NCI-H226 (cell line): ENCODE data around the gene MLLT3.

ENCODE experiments used
- DNase-seq: peaks from one replicate; pipeline ENCODE4 v3.0.0-alpha.2; 2015

MLLT3 gene

GRCh38 chr9:20369391-20369790 lies 252.9 kb downstream of the MLLT3 start:
- no peak for DNase-seq

DNA sequence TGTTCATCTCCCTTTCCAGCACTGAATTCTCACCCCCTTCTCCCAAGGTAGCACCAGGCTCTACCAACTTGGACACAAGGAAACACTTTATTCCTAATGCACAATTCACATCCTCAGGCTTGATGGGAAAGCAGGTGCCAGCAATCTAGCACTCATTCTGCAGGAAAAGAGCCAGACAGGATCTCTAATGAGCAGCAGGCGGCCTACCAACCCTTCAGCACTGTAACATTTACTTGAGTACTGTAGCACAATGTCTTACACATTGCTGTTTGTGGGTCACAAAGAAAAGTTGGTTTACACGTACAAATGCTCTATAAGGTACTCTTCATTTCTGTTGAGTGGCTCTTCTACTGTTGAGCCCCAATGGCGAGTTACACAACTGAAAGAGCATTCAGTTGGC lies 254.4 kb downstream of the MLLT3 start:
- DNase-seq, result no peak

GRCh38 chr9:20364959-20365358 lies 257.3 kb downstream of the MLLT3 start:
- DNase-seq, result no peak

GRCh38 chr9:20363233-20363632 lies 259.1 kb downstream of the MLLT3 start:
- no peak for DNase-seq

- DNase-seq, result no peak
These were observed 260.4 kb downstream of the MLLT3 start for GRCh38 chr9:20361656-20362570.

DNA sequence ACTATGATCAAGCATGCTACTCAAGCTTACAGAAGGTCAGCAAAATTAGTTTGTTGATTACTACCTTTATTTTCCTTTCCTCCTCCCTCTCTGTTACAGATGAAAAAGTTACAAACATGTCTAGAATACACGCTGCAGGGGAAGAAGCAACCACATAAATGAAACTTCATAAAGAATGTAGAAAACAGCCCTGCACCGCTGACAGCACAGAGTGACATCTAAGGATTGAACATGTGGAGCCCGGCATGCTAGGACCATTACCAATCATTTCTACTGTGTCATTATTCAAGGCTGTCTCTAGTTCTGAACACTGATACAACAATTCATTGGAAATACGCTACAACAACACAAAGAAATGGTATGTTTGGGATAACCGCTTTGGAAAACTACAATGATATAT lies 261.1 kb downstream of the MLLT3 start:
- DNase-seq, result no peak

- DNase-seq, result no peak
These were observed 264.1 kb downstream of the MLLT3 start for GRCh38 chr9:20358207-20358606.

- DNase-seq, result no peak
These were observed 265.3 kb downstream of the MLLT3 start for GRCh38 chr9:20357037-20357432.

DNA sequence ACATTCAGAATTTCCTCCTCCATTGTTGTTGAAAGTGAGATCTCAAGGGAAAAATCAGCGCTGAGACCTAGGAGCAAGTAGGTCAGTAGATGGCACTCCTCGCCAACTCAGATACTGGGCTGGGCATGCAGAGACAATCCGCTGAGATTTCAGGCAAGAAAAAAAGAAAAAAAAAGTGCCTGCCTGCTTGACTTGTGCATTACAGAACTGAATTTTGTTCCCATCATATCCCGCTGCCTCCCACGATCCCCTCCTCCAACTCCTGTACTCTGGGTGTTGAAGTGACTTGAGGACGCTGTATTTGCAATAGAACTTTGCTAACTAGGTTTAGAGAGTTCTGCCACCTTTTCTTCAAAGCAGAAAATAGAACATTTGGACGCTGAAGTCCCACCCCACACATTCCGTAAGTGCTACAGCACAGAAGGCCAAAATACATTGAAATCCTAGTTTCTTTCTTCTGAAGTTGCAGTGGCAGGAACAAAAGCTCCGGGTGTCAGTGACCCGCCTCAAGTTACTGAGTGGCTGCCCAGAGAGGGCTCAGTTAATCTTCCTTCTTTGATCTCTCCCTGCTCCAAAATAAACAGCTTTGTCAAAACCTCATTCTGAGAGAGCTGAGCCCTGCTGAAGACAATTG lies 265.8 kb downstream of the MLLT3 start:
- peak; percentile 37 for DNase-seq

DNA sequence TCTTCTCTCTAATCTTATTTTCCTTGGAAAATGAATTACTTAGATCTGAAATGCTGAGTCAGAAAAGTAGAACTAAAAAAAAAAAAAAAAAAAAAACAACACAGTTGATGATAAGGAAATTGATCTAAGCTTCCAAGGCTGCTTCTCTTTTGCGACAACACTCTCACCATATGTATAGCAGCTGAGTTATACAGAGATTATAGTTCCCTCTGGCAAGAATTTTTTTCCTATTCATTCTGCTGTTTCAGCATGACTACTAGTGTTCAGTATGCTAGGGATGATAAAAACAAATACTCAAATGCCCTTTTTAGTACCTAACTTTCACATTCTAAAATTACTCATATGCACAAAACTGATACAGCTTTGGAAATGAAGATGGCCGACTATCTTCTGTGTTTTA lies 267.3 kb downstream of the MLLT3 start:
- DNase-seq, result peak; percentile 49

DNA sequence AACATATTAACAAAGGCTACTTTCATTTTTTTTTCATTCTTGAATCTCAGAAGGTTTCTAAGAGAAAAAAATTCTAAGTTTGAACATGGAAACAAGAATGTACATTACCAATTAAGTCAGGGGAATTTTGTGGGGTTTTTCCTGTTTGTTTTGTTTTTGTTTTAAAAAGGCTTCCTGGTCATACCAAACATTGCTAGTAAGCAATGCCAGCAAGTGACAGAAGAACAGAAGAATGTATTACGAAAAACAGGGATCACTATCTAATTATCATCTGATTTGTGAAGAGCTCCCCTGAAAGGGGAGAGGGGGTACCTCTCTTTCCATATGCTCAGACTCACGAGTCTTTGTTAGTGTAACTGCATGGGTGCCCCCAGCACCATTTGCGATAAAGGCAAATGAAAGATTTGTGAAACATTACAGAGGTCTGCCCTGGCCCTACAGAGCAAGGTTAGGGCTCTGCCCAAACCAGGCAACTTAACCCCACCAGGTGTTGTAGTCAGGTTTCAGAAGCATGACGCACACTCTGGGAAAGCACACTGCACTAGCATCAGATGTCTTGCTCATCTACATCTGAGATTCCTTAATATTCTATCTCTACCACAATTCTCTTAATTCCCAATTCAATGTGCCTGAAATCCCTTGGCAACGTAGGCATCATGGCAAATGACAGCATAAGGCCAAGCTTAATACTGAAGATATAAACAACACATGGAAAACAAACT lies 268.2 kb downstream of the MLLT3 start:
- no peak for DNase-seq

DNA sequence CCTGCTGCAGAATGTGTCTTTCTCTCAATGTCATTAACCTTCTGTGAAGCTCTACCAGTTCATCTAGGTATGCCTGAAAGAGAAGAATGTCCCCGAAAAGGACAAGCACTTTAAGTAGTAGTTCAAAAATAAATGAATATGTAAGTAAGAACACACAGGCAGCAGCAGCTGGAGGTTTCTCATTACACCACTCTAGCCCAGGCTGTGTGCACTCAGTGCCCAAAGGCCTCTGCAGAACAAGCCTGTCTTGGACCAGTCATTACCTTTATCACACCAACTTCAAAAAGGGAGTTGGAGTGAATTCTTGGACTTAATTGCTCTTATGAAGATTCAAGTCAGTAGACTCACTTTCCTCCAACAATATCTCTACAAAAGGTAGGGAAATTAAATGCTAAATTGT lies 268.8 kb downstream of the MLLT3 start:
- no peak for DNase-seq

GRCh38 chr9:20352591-20352990 lies 269.7 kb downstream of the MLLT3 start:
- no peak for DNase-seq

GRCh38 chr9:20351715-20352114 lies 270.6 kb downstream of the MLLT3 start:
- no peak for DNase-seq

- DNase-seq, result no peak
These were observed 272.7 kb downstream of the MLLT3 start for GRCh38 chr9:20349568-20349967.

GRCh38 chr9:20343325-20343724 lies 279.0 kb downstream of the MLLT3 start:
- no peak for DNase-seq

DNA sequence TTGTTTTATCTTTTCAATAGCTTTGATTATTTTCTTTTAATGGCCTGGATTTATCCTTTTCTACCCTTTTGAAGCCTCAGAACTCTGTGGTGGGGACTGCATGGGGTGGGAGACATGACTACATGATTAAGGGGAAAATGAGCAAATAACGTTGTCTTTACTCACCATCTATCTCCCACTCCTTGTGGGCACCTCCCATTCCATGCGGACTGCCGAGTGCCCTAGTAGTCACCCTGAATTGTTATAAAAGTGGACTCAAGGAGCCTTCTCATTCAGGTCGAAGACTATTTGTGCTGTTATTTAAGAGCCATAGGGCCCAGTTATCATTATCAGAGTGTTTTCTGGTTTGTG lies 281.8 kb downstream of the MLLT3 start:
- DNase-seq, result no peak

- no peak for DNase-seq
These were observed 286.5 kb downstream of the MLLT3 start for GRCh38 chr9:20335668-20336332.

DNA sequence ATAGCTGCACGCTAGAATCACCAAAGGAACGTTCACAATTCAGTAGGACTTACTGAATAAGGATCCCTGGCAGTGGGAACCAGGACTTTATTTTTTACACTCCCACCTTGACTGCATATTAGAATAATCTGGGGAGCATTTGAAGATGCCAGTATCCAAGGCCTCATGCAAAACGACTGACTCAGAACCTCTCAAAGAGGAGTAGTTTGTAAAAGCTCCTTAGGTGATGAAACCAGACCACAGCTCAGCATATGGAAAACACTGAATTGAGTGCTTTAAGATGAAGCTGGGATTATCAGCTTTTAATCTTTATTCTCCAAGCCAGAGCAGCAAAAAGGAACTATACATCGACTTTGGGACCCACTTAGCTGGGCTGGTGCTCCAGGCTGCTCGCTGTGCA lies 288.3 kb downstream of the MLLT3 start:
- no peak for DNase-seq

DNA sequence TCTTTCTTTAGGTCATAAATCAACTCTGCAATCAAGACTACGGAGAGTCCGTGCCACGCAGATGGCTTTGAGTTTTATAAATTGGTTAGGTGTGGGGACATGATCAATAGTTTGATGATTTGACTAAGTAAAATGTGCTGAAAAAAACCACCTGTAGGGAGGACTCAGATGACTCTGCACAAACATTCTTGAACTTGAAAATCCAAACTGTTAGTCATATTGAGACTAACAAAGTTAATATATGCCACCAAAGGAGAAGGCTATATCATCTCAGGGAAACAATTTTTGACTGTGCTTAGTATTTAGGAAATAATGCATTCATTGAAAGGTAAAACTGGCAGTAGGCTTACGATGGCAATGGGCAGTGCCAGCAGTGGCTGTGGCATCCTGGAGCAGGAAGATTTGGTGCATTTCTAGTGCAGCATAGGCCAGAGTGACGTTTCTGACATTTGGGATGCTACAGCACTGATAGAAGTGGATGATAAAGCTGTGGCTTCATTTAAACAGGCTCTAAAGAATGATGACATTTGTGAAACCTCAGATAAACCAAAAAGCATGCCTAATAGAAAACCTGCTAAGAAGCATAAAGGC lies 291.1 kb downstream of the MLLT3 start:
- no peak for DNase-seq

DNA sequence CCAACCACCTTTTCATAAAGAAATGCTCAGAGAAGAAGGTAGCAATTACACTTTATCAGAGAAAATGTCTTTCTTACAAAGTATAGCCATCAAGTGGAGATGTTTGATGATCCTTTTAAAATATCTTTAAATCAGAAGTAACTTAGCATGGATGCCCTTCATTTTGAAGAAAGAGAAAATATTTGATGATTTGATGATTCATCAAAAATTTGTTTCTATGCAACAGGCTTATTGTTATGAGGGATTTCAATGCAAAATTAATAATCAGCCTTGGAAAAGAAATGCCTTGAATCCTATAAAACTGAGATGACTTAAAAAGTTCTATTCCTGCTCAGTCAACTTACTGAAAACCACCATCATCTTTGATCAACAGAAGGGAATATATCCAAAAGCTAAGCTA lies 291.6 kb downstream of the MLLT3 start:
- no peak for DNase-seq

DNA sequence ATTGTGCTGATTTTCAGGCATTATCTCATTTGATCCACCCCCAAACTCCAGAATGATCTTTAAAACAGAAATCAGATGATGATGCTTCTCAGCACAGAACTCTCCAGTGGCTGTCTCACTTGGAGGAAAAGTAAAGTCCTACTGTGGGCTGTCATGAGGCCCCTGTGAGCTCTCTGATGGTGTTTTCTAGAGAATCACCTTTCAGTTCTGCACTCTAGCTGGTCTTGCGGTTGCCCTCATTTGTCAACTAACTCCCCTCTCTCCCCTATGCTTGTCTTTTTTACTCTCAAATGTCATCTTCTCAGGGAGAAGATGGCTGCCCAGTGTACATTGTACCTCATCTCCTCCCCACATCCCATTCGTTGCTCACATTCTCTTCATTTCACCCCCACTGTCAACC lies 295.8 kb downstream of the MLLT3 start:
- DNase-seq, result no peak

DNA sequence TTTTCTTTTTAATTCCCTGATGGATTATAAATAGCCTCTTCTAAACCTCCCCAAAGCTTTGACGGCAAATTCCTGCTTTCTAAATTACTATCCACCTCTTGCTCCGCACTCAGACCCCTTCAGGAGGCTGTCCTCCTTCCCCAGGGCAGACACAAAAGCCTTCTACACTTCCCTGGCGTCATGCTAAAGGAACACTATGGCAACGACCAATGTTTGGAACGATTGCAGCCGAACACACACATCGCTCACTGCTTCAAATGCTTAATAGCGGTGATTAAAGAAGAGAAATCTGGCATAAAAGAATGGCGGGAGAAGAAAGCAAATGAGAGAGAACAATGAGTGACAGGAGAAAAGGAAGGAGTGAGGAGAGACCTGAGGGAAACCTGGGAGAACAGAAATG lies 297.3 kb downstream of the MLLT3 start:
- DNase-seq, result no peak
